ENCODE data around the gene AHSP.

DNA sequence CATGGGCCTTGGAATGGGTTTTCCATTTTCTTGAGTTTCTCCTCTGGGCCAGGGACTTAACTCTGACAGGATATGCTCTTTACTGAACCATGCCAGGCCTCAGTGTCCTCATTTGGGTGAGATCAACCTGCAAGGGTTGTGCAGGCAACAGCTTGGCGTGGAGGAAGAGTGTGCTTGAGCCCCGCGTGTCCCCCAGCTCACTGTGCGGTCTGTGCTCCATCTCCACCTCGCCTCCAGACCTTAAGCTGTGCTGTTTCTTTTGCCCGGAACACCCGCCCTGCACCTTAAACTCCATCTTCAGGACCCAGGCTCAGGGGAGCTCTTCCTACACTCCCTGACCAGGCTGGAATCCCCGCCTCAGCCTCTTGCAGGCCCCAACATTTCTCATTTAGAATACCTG, 29.2 kb upstream of the AHSP start:
- TF ChIP-seq POLR2AphosphoS5 (IDR thresholded peaks at IDR 0.05; ENCODE audit: low read depth, low read length): no peak
- TF ChIP-seq TAF1 (IDR thresholded peaks at IDR 0.05; ENCODE audit: borderline replicate concordance, low read depth, low read length): no peak
